Heart left ventricle (tissue), 16 donors: ENCODE measurements around the gene CBX8. TPM values are rescaled to one million over a fixed set of nuclear protein-coding genes. Genes with fewer than 3 reads are reported as not detected.

ENCODE experiments used
- ATAC-seq, 4 donors: fragments of 200-7000 bp; cut with Tn5 transposase; one replicate each; pipeline ENCODE4 v1.9.1; 2020 to 2022; ENCODE audit warnings: moderate library complexity in 4 of 4, mild to moderate bottlenecking in 3 of 4, moderate number of reproducible peaks in 1 of 4
- DNase-seq, 5 donors: peaks; one replicate each; pipeline ENCODE4 v3.0.0-alpha.2; 2020
- H3K27ac ChIP-seq, 12 donors: fragments of 200-600 bp; sonication (generic) in 4 of 12; one replicate each; pipeline versions ENCODE4 v1.5.0 to v1.8.0; 2016 to 2022; ENCODE audit warnings: mild to moderate bottlenecking in 2 of 12
- H3K27me3 ChIP-seq, 9 donors: fragments of 200-600 bp; sonication (generic) in 2 of 9; one replicate each; pipeline versions ENCODE4 v1.5.1 to v1.8.0; 2016 to 2022; ENCODE audit warnings: mild to moderate bottlenecking in 3 of 9
- H3K36me3 ChIP-seq, 9 donors: fragments of 200-600 bp; sonication (generic) in 2 of 9; one replicate each; pipeline versions ENCODE4 v1.5.0 to v1.8.0; 2018 to 2022; ENCODE audit warnings: mild to moderate bottlenecking in 2 of 9
- H3K4me1 ChIP-seq, 12 donors: fragments of 200-600 bp; sonication (generic) in 4 of 12; one replicate each; pipeline versions ENCODE4 v1.5.0 to v1.8.0; 2016 to 2022; ENCODE audit warnings: mild to moderate bottlenecking in 3 of 12
- H3K4me3 ChIP-seq, 12 donors: fragments of 200-600 bp; sonication (generic) in 4 of 12; one replicate each; pipeline versions ENCODE4 v1.5.0 to v1.8.0; 2017 to 2022; ENCODE audit warnings: mild to moderate bottlenecking in 9 of 12, moderate library complexity in 4 of 12
- H3K9me3 ChIP-seq, 12 donors: fragments of 200-600 bp; sonication (generic) in 4 of 12; one replicate each; pipeline versions ENCODE4 v1.5.0 to v1.8.0; 2016 to 2022; ENCODE audit warnings: mild to moderate bottlenecking in 1 of 12
- POLR2A ChIP-seq, 2 donors: fragments of 450-650 bp; IDR thresholded peaks; one replicate each; pipeline ENCODE4 v1.6.1; 2017; ENCODE audit warnings: antibody characterized with exemption in 2 of 2, mild to moderate bottlenecking in 2 of 2, moderate library complexity in 2 of 2
- WGBS, 4 donors: extraction: QIAGEN DNeasy Blood & Tissue Kit in 2 of 4; methylation state at CpG; one replicate each; pipeline versions ENCODE4 v1.1.5 to v1.1.7; 2013 to 2018; 5-methylcytosine and 5-hydroxymethylcytosine counted together
- intact Hi-C, 10 donors: fragments of 100-400 bp; cut with DNase I; formaldehyde crosslinking; loops; one replicate each; pipeline versions ENCODE4 v1.11.1 to v1.14.2; 2022
- polyA plus RNA-seq, 2 donors: library from polyadenylated mRNA; stranded (reverse); fragments of 200-250 nt; gene quantifications; one replicate each; pipeline ENCODE4 v1.2.3, GENCODE V29; 2013
- total RNA-seq, 9 donors: library from RNA; depleted of rRNA in 2 of 9; stranded (reverse); fragments of >200 nt in 2 of 9; fragmentation: NEBNext Ultra II Directional in 3 of 9; extraction: Animal tissue kit (Norgen Biotek cat#: 25700) in 3 of 9; gene quantifications; one replicate each; pipeline versions ENCODE4 v1.1.0 to v1.2.4, GENCODE V29; 2016 to 2023
- TF ChIP-seq, protein P1 (sequence below), 12 donors: fragments of 200-600 bp; sonication (generic) in 4 of 12; IDR thresholded peaks; one replicate each; pipeline versions ENCODE4 v1.5.0 to v1.8.0; 2018 to 2022; ENCODE audit warnings: antibody characterized with exemption in 12 of 12, mild to moderate bottlenecking in 5 of 12
- donor health status: ischemic (EF 13 %, LVEDD 7.1; RV severe dilation, severe dysfunction).
- donor health status: healthy with polysubstance abuse.
- donor health status: DM: no; HTN: yes; CAD: no.
- donor health status: DM: no; HTN: no; CAD: no.
- donor health status: ischemic (EF 25% LVEDD 6.9; RV normal size, moderate dysfunction).
- donor health status: ischemic (EF 25% LVEDD 5.7; RV mildly dilated, moderate dysfunction).
- donor health status: healthy.
- donor health status: DM: yes; HTN: yes; CAD: no.
- donor health status: ischemic (EF 35%, LVEDD 5.7; RV mildly dilated, moderate dysfunction).
- donor health status: nonischemic (EF 11% LVEDD 7.7; RV severe dilation, severe dysfunction).
- donor health status: DM: yes; HTN: yes; CAD: no.
- donor health status: PGD.
- donor health status: ischemic (EF 29% LVEDD 5.4; RV normal size, mild dysfunction).
- donor health status: nonischemic (EF 23%, LVEDD 6.1; RV moderate dilation, normal function).

CBX8 gene
- total and polyA plus RNA-seq, 11 donors = 1.5 to 9.2 (median 5.1) TPM

DNA sequence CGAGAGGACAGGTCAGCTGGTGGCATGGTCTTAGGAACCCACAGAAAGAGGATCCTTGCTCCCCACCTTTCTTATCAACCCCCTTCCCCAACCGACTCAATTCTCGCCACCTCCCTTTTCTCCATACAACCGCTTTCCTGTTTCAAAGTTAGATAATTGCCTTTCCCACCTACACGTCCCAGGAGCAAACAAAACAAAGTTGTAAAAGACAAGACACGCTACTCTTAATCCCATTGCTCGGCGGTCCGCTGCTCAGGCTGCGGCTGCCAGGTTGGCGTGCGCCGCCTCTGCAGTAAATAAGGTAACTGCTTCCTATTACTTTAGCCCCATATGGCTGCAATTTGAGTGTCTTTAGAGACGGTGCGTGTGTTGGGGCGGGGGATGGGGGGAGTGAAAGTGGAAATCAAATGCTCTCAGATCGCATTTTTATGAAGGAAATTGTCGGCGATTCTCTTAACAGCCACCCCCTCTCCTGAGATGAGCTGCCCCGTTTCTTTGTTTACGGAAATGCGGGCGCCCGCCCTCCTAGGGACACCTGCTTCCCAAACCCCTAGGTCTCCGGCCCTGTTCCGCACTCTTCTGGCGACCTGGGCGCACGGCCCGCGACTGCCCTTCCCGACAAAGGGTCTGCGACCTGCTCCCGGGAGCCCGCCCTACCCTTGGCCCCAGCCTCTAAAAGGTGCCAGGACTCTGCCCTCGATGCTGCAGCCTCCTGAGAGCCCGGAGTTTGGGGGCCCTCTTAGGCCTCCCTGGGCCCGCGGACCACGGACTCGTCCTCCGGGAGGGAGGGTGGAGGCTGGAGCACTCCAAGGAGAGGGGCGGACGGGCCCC, 3.7 kb upstream of the CBX8 start:
- TF ChIP-seq, protein P1, sequence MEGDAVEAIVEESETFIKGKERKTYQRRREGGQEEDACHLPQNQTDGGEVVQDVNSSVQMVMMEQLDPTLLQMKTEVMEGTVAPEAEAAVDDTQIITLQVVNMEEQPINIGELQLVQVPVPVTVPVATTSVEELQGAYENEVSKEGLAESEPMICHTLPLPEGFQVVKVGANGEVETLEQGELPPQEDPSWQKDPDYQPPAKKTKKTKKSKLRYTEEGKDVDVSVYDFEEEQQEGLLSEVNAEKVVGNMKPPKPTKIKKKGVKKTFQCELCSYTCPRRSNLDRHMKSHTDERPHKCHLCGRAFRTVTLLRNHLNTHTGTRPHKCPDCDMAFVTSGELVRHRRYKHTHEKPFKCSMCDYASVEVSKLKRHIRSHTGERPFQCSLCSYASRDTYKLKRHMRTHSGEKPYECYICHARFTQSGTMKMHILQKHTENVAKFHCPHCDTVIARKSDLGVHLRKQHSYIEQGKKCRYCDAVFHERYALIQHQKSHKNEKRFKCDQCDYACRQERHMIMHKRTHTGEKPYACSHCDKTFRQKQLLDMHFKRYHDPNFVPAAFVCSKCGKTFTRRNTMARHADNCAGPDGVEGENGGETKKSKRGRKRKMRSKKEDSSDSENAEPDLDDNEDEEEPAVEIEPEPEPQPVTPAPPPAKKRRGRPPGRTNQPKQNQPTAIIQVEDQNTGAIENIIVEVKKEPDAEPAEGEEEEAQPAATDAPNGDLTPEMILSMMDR (IDR thresholded peaks at IDR 0.05) = no peak
- TF ChIP-seq POLR2A (IDR thresholded peaks at IDR 0.05) = no peak
- Histone ChIP-seq H3K27me3 (peaks cover 76 to 82% (median 79%) of the 10 kb centered on the region in 9 donors), H3K36me3 (no peaks in the 10 kb centered on the region), H3K9me3 (no peaks in the 10 kb centered on the region), H3K4me1 (peaks cover 3 to 80% (median 43%) of the 10 kb centered on the region in 12 donors), H3K27ac (no peak overlapping the region), H3K4me3 (peak overlapping the region in 6 of 12 donors; percentile 3 to 37 (median 14))
- DNase-seq = no peak
- no peak for ATAC-seq
- intact Hi-C loops = loop anchor here in 4 of 10 donors (5.0 to 10.0 kb wide), 4 partner anchors 56 to 192 kb away; no protein-coding TSS in a partner anchor
- 2 to 4% (median 2%) methylated on average over 30 to 44 of the region's 44 CpGs for WGBS, 4 donors

DNA sequence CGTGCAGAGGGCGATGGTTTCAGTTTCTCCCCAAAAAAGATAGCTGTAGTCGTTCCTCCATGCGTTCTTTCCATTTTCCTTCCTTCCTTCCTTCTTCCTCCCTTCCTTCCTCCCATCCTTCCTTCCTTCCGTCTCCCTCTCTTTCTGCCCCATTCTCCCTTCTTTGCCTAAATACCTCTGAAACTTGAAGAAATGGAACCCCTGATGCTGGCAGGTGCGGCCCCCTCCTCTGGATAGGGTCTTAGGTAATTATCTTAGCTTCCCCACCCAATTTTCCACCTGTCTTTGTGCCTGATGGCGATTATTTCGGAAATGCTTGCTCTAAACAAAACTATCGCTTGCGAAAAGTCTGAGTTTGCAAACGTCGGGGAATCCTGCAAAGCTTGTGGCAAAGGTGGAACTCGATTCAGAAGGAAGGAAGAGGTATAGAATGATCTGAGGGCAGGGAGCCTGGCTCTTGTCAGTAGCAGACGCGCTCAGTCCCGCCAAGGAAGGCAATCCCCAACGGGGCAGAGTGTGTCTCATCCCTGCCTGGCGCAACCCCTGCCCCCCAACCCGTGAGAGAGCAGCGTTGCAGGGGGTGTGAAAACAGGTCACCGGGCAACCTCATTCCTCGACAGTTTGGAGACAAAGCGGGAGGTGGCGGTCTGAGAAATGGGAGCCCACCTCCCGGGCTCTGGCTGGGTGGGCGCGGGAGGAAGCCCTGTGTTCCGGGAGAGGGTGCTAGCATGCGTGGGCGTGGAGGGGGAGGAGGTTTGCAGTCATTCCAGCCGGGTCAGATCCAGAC, 2.9 kb upstream of the CBX8 start:
- no peak for DNase-seq
- Histone ChIP-seq H3K9me3 (no peaks in the 10 kb centered on the region), H3K36me3 (peaks cover 0 to 7% (median 0%) of the 10 kb centered on the region in 9 donors), H3K4me3 (peak overlapping the region in 1 of 12 donors; percentile 37), H3K4me1 (peaks cover 3 to 78% (median 43%) of the 10 kb centered on the region in 12 donors), H3K27ac (no peak overlapping the region), H3K27me3 (peaks cover 68 to 74% (median 71%) of the 10 kb centered on the region in 9 donors)
- no peak for ATAC-seq
- intact Hi-C loops = loop anchor here in 8 of 10 donors (5.0 to 10.0 kb wide), 7 partner anchors 38 to 193 kb away; partner anchors contain the start of gene CBX4 (in 2 of the 8)
- TF ChIP-seq, protein P1 (IDR thresholded peaks at IDR 0.05) = no peak
- 3 to 4% (median 4%) methylated on average over 31 of the region's 31 CpGs for WGBS, 4 donors

DNA sequence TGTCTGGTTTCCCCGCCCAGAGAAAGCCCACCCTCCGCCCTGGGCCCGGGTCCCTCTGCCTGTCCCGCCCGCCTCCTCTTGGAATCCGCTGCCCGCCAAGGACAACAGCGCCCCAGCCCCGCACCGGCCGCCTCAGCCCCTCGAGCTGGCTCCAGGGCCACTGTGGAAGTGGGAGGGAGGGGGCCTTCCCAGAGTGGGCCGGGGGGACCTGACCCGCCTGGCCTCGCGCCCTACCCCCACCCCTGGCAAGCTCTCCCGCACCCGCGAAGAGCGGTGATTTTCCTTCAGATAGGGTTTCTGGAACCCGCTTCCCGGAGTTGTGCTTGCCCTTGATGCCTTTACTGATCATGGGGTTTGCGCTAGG, 2.3 kb upstream of the CBX8 start:
- H3K9me3 ChIP-seq = no peaks in the 10 kb centered on the region
- TF ChIP-seq, protein P1 (IDR thresholded peaks at IDR 0.05) = no peak
- no peak for TF ChIP-seq POLR2A (IDR thresholded peaks at IDR 0.05)
- WGBS, 4 donors = 3 to 5% (median 4%) methylated on average over 22 to 23 of the region's 23 CpGs
- H3K27me3 ChIP-seq = peaks cover 62 to 68% (median 65%) of the 10 kb centered on the region in 9 donors
- peaks cover 3 to 72% (median 43%) of the 10 kb centered on the region in 12 donors for H3K4me1 ChIP-seq
- DNase-seq (no peak), ATAC-seq (no peak)
- no peak overlapping the region for H3K27ac ChIP-seq
- peaks cover 0 to 9% (median 0%) of the 10 kb centered on the region in 9 donors for H3K36me3 ChIP-seq
- peak overlapping the region in 1 of 12 donors; percentile 56 for H3K4me3 ChIP-seq
- intact Hi-C loops = loop anchor here in 7 of 10 donors (5.0 to 10.0 kb wide), 5 partner anchors 38 to 193 kb away; partner anchors contain the start of gene CBX4 (in 2 of the 7)
